ENCODE measurements around the gene NHLRC4.

Gene NHLRC4

DNA sequence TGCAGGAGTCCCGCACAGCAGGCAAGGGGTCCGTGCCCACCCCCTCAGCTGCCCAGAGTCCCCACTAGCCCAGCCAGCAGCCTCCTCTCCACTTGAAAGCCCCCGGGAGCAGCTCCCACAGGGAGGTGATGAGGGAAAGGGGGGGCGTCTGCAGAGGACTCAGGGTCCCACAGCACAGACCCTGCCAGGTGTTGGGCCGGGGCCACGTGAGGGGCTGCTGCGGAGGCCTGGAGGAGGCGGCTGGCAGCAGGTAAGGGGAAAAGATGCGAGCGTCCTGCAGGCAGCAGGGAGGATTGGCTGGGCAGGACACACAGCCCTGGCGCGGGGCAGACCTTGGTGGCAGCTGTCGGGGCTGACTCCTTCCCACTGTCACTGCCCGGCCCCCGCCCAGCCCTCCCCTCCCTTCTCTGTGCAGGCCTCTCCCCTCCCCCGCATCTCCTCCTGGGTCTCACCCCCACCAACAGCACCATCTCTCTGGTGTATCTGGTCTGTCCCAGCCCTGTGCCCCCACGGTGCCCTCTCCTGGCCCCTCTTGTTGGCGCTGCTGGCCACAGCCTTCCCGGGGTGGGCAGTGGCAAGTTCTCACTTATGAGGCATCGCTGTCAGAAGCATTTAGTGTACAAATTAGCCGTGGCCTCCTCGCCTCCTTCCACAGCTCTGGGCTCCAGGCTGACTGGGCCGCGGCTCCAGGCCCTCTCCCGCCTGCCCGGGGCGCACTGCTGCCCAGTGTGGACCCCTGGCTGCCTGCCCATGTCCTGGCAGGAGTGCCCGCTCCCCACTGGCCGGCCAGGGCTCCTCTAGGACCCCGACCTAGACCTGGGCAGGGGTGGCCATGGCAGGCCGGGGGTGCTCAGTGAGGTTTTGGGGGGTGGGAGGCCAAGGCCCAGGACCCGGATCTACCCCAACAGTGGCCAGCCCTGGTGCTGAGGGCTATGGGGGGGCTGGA lies 11.0 kb upstream of the NHLRC4 start:
- TF ChIP-seq, protein P1, sequence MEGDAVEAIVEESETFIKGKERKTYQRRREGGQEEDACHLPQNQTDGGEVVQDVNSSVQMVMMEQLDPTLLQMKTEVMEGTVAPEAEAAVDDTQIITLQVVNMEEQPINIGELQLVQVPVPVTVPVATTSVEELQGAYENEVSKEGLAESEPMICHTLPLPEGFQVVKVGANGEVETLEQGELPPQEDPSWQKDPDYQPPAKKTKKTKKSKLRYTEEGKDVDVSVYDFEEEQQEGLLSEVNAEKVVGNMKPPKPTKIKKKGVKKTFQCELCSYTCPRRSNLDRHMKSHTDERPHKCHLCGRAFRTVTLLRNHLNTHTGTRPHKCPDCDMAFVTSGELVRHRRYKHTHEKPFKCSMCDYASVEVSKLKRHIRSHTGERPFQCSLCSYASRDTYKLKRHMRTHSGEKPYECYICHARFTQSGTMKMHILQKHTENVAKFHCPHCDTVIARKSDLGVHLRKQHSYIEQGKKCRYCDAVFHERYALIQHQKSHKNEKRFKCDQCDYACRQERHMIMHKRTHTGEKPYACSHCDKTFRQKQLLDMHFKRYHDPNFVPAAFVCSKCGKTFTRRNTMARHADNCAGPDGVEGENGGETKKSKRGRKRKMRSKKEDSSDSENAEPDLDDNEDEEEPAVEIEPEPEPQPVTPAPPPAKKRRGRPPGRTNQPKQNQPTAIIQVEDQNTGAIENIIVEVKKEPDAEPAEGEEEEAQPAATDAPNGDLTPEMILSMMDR (conservative IDR thresholded peaks at IDR 0.05; ENCODE audit: low read length) = no peak
- DNase-seq (ENCODE audit: low read depth) = no peak
- no peak overlapping the region for H3K4me3 ChIP-seq (ENCODE audit: low read length)

DNA sequence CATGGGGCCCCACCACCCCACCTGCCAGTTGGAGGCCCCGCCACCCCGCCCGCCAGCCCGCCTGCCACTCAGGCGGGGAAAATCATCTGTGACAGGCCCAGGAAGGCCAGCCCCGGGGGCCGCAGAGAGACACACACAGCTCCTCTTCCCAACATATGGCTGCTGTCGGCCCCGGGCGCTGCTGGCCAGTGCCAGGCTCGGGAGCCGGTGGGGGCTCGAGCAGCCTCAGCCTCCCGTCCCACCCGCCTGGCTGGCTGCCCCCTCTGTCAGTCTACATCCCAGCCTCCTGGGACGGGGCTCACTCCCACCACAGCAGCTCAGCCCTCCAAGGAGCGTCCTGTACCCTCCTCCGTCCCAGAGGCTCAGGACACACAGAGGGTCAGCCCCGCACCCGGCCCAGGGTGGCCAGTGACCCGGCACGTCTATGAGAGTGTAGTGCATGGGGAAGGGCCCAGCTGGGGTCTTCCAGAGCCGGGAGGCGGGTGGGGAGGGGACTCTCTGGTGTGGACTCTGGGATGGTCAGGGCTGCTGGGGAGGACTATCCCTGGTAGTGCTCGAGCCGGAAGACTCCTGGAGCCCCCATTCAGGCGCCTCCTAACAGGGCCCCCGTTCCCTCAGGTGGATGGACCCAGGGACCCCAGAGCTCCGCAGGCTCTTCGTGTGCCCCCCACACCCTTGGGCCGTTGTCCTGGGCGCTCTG lies 10.2 kb upstream of the NHLRC4 start:
- H3K4me3 ChIP-seq (ENCODE audit: low read length) = no peak overlapping the region
- DNase-seq (ENCODE audit: low read depth) = no peak
- TF ChIP-seq, protein P1 (conservative IDR thresholded peaks at IDR 0.05; ENCODE audit: low read length) = no peak

DNA sequence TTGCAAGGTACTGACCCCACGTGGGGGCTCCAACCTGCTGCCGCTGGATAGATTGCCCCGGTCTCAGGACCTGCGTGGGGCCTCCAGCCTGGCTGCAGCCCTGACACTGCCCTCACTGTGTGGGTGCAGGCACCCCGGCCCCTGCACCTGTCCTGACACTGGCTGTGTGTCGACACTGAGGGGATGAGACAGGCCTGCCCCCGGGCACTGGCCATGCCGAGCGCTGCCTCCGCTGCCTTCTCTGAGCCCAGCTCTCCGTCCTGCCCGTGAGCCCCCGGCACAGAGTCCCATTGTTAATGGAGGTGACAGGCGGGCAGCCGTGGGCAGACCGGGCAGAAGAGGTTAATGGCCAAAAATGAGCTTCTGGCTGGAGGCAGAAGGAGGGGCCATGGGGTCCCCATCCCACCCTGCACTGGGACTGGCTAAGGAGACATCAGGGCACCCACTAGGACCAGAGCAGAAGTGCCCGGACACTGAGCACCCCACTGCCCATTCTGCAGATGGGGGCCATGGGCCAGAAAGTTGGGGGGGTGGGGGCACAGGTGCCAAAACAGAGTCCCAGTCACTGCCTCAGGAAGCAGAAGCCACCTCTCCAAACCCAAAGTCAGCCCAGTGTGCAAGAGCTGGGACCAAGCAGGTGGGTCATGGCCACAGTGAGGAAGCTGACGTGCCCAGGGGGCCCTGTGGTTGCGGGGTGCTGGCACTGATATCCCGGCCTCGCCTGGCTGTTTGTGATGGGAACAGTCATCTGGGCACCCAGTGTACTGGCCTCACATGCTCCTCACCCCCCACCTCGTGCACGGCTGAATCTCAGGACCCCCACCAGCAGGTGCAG lies 9.1 kb upstream of the NHLRC4 start:
- DNase-seq (ENCODE audit: low read depth) = no peak
- TF ChIP-seq, protein P1 (conservative IDR thresholded peaks at IDR 0.05; ENCODE audit: low read length) = no peak
- no peak overlapping the region for H3K4me3 ChIP-seq (ENCODE audit: low read length)

DNA sequence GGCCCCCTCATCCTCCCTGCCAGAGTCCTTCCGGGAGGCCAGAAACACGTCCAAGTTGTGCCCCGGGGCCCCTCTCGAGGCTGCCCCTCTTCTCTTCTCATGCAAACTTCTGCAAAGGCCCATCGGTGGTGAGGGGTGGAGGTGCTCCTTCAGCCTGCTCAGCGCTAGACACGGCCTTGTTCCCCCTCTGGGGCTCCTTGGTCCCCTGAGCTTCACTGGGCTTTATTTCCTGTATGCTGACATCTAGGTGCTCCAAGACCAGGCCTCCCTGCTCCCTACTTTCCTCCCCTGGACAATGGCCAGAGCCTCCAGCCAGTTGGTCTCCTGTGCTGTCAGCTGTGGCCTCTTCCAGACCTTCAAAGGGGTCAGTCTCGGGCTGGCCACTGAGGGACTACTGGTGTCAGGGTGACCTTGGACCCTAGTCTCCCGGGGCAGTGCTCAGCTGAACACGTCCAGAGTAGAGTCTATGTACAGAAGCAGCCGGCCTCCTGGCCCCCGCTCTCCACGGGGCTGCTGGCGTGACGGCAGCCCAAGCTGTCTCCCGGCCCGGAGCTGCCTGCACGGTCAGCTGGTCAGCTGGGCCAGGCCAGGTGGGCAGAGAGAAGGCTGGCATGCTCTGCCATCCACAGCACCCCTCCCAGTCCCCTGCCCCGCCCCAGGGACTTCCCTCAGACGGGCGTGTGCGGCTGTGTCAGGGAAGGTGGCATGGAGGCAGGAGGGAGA lies 8.3 kb upstream of the NHLRC4 start:
- TF ChIP-seq, protein P1 (conservative IDR thresholded peaks at IDR 0.05; ENCODE audit: low read length) = no peak
- H3K4me3 ChIP-seq (ENCODE audit: low read length) = no peak overlapping the region
- DNase-seq (ENCODE audit: low read depth) = no peak

DNA sequence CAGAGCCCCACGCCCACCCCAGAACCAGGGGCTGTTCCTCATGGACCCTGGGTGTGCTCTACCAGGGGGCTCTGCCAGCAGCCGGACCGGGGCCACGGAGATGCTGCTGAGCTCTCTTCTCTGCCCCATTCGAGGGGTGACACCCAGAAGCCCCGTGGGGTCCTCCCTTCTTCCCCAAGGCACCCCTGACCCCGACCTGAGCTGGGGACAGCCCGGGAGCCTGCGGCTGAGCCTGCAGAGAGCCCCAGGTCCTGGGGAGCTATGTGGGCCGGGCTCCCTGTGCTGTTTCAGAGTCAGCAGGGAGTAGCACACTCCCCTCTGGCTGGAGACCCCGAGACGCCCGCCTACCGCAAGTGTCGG lies 7.8 kb upstream of the NHLRC4 start:
- no peak for DNase-seq (ENCODE audit: low read depth)
- no peak overlapping the region for H3K4me3 ChIP-seq (ENCODE audit: low read length)
- TF ChIP-seq, protein P1 (conservative IDR thresholded peaks at IDR 0.05; ENCODE audit: low read length) = no peak

DNA sequence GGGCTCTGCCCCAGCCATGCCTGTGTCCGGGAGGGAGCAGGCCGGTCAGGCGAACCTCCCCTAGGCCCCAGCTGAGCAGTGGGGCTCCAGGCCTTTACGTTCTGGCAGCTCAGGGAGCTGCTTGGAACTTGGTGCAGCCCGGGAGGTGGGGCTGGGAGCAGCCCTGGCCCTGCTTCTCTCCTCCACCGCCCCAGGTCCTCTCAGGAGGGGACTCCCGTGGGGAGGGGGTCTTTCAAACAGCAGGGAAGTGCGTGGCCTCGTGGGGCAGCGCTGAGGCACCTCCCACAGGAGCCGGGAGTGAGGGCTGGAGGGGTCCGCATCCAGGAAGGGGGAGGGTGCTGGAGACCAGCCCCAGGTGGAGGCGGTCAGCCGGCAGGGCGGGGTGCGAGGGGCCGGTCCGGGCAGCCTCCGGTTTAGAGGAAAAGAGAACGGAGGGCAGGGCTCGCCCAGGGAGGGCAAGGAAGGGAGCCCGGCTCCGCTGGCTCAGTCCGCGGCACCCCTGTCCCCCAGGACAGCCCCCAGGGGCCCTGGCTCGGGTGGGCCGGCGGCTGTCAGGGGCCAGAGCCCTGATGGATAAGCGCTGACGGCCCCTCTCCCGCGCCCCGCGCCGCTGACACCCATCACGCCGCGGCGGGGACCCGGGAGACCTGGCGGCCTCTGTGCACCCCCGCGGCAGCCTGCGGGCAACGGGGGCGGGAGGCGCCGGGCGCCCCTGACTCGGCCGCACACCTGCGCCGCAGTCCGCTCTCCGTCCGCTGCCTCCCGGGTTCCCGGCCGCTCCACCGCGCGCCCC lies 7.2 kb upstream of the NHLRC4 start:
- TF ChIP-seq, protein P1 (conservative IDR thresholded peaks at IDR 0.05; ENCODE audit: low read length) = no peak
- no peak for DNase-seq (ENCODE audit: low read depth)
- H3K4me3 ChIP-seq (ENCODE audit: low read length) = no peak overlapping the region
